Measurements from ENCODE around the gene LARGE1. TPM values are rescaled to one million over a fixed set of nuclear protein-coding genes. Genes with fewer than 3 reads are reported as not detected.
A peak's percentile ranks its signal among the peaks of the same experiment; 100 is the strongest.

LARGE1 gene
- total and polyA plus RNA-seq, 2 of the 13 experiments (the other 11 are each of a cell fraction or from before 2014, with no cell fraction given): 8.4 to 11.0 TPM

- no peak for TF ChIP-seq BCLAF1 (IDR thresholded peaks at IDR 0.05)
- no peak for TF ChIP-seq ZNF225 (CRISPR knock-in tag; IDR thresholded peaks at IDR 0.05)
These were observed 380.1 kb downstream of the LARGE1 start (continued) for GRCh38 chr22:33539902-33540751.

GRCh38 chr22:33539202-33539901 lies 380.9 kb downstream of the LARGE1 start:
- intact Hi-C loops (cut with micrococcal nuclease; ENCODE audit: unreplicated experiment): no loop called here
- WGBS (ENCODE audit: low lambda C conversion rate): 37% methylated on average over 5 of the region's 5 CpGs
- ATAC-seq: peak; percentile 3; the same call in 1 of the 3 replicates
- Histone ChIP-seq H3K79me2 (ENCODE audit: insufficient read depth, low read length) (no peaks in the 10 kb centered on the region), H3K4me2 (ENCODE audit: low read depth, low read length) (peak overlapping the region; percentile 73), H3K9ac (ENCODE audit: insufficient read depth, low read depth, low read length) (peak overlapping the region; percentile 70), H2AFZ (ENCODE audit: low read length) (no peak overlapping the region), H3K36me3 (replicated peaks in 1 of 2; ENCODE audit: control insufficient read depth in 1 of 2, insufficient read depth in 2 of 2, low read length in 2 of 2) (no peaks in the 10 kb centered on the region), H3K27me3 (ENCODE audit: control insufficient read depth in 1 of 2, insufficient read depth in 2 of 2, low read length in 2 of 2) (no peaks in the 10 kb centered on the region), H4K20me1 (ENCODE audit: insufficient read depth, low read length) (no peaks in the 10 kb centered on the region), H3K27ac (ENCODE audit: extremely low read length, insufficient read depth, low read length) (peak overlapping the region; percentile 99), H3K4me1 (ENCODE audit: insufficient read depth, low read length) (peaks cover 81% of the 10 kb centered on the region), H3K9me3 (ENCODE audit: low read length) (no peaks in the 10 kb centered on the region), H3K4me3 (replicated peaks in 1 of 3; ENCODE audit: insufficient read depth in 1 of 3, low read depth in 2 of 3, low read length in 3 of 3) (peak overlapping the region in 1 of 3 experiments; percentile 1; a peak in 1 of 6 replicates)
- peak; percentile 10 for DNase-seq (ENCODE audit: low spot score)
- no TSS peak for BruUV-seq (replicated peaks)
- POLR2A ChIA-PET: interaction anchor here (1.0 to 4.1 kb wide), 21 partner anchors 9 to 382 kb away, joined by 3 to 91 read pairs (median 7); no protein-coding TSS in a partner anchor
- in situ Hi-C loops (cut with HindIII; ENCODE audit: extremely low pct_ligation_motif_present, low pct_unique_long_range_greater_than_20kb): no loop called here
- no peak for FAIRE-seq
- CTCF ChIA-PET (ENCODE audit: low intra/inter-chr PET ratio, low total read pairs): interaction anchor here (1.7 kb wide), 1 partner anchor 38 kb away, joined by 6 read pairs; no protein-coding TSS in a partner anchor
- TF ChIP-seq CHD4 (IDR thresholded peaks at IDR 0.05; ENCODE audit: borderline replicate concordance, low read length): peak; percentile 49; the same call in 1 of the 2 replicates
- peak; percentile 88; the same call in 1 of the 2 replicates for TF ChIP-seq MTF1 (CRISPR knock-in tag; IDR thresholded peaks at IDR 0.05)
- TF ChIP-seq, protein P1, sequence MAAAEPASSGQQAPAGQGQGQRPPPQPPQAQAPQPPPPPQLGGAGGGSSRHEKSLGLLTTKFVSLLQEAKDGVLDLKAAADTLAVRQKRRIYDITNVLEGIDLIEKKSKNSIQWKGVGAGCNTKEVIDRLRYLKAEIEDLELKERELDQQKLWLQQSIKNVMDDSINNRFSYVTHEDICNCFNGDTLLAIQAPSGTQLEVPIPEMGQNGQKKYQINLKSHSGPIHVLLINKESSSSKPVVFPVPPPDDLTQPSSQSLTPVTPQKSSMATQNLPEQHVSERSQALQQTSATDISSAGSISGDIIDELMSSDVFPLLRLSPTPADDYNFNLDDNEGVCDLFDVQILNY (CRISPR knock-in tag; conservative IDR thresholded peaks at IDR 0.05): no peak
- 0 out of 2 replicates have a peak, but pooled peaks have one; percentile 14 for TF ChIP-seq MLXIP (CRISPR knock-in tag; IDR thresholded peaks at IDR 0.05; ENCODE audit: borderline replicate concordance)
- TF ChIP-seq RBFOX2 (IDR thresholded peaks at IDR 0.05; ENCODE audit: low read depth, low read length): 0 out of 2 replicates have a peak, but pooled peaks have one; percentile 7
- TF ChIP-seq BRD4 (CRISPR knock-in tag; IDR thresholded peaks at IDR 0.05): 0 out of 2 replicates have a peak, but pooled peaks have one; percentile 33
- 0 out of 2 replicates have a peak, but pooled peaks have one; percentile 72 for TF ChIP-seq KLF12 (CRISPR knock-in tag; IDR thresholded peaks at IDR 0.05; ENCODE audit: borderline replicate concordance)
